Activated T-helper 1 cell treated with anti-CD3 and anti-CD28 coated beads, Interleukin-12 subunit alpha, Interleukin-12 subunit beta, Interleukin-2, Interleukin-4 antibody, amounts not matched to agents 30 ng/mL and 10 ng/mL and 1 ng/mL, durations not matched to agents 14 hours and 24 hours and 36 hours (primary cell): ENCODE measurements around the gene CRYL1. TPM values are rescaled to one million over a fixed set of nuclear protein-coding genes. Genes with fewer than 3 reads are reported as not detected.
A peak's percentile ranks its signal among the peaks of the same experiment; 100 is the strongest.

Source experiments
- DNase-seq: peaks from one replicate; pipeline ENCODE4 v3.0.0; 2021; ENCODE audit warnings: low spot score
- H3K27ac Mint-ChIP-seq: one replicate; pipeline ENCODE4 v1.8.0; 2021; ENCODE audit warnings: mild to moderate bottlenecking, mixed read lengths
- H3K27me3 Mint-ChIP-seq: one replicate; pipeline ENCODE4 v1.8.0; 2022; ENCODE audit warnings: mild to moderate bottlenecking, moderate library complexity, mixed read lengths; ENCODE audit not compliant: insufficient read depth
- H3K36me3 Mint-ChIP-seq: one replicate; pipeline ENCODE4 v1.8.0; 2021; ENCODE audit warnings: low read depth, mixed read lengths
- H3K4me1 Mint-ChIP-seq: one replicate; pipeline ENCODE4 v1.8.0; 2021; ENCODE audit warnings: low read depth, mixed read lengths
- H3K4me3 Mint-ChIP-seq: one replicate; pipeline ENCODE4 v1.8.0; 2021; ENCODE audit warnings: mild to moderate bottlenecking, moderate library complexity, mixed read lengths
- H3K9me3 Mint-ChIP-seq: one replicate; pipeline ENCODE4 v1.8.0; 2021; ENCODE audit warnings: mixed read lengths
- intact Hi-C: fragments of 100-400 bp; cut with micrococcal nuclease; formaldehyde crosslinking; loops from one replicate; pipeline ENCODE4 v1.15.1; 2024
- total RNA-seq: library from RNA; stranded (reverse); gene quantifications from 2 replicates; pipeline ENCODE4 v1.2.3, GENCODE V29; 2022

Gene CRYL1
- total RNA-seq, 1 donor from 2014 or later, result 5.6 TPM

- Mint-ChIP-seq H3K4me3 (no peak overlapping the region), H3K36me3 (no peaks in the 10 kb centered on the region), H3K27me3 (peaks cover 32% of the 10 kb centered on the region), H3K27ac (no peak overlapping the region), H3K4me1 (no peaks in the 10 kb centered on the region), H3K9me3 (no peaks in the 10 kb centered on the region)
- DNase-seq, result no peak
- intact Hi-C loops, result no loop called here
Observed at GRCh38 chr13:20375871-20376270, 149.8 kb downstream of the CRYL1 start.

DNA sequence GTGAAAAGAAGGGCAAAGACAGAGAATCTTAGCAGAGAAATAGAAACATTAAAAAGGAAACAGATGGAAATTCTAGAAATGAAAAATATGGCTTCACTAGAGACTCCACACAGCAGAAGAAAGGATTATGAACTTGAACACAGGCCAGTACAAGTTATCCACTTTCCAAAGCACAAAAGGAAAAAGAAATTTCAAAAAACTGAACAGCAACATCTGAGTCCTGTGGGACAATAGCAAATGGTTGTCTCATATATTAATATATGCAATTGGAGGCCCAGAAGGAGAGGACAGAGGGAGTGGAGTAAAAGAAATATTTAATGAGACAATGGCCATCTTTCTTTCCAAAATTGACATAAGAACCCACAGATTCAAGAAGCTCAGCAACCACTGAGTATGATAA lies 151.8 kb downstream of the CRYL1 start:
- no peak for DNase-seq
- Mint-ChIP-seq H3K9me3 (peaks cover 3% of the 10 kb centered on the region), H3K27ac (no peak overlapping the region), H3K27me3 (peaks cover 30% of the 10 kb centered on the region), H3K4me3 (no peak overlapping the region), H3K4me1 (no peaks in the 10 kb centered on the region), H3K36me3 (no peaks in the 10 kb centered on the region)
- intact Hi-C loops, result no loop called here

GRCh38 chr13:20371825-20372224 lies 153.8 kb downstream of the CRYL1 start:
- H3K27me3 Mint-ChIP-seq, result peaks cover 36% of the 10 kb centered on the region
- H3K9me3 Mint-ChIP-seq, result peaks cover 3% of the 10 kb centered on the region
- H3K27ac Mint-ChIP-seq, result no peak overlapping the region
- intact Hi-C loops, result no loop called here
- H3K4me3 Mint-ChIP-seq, result no peak overlapping the region
- no peaks in the 10 kb centered on the region for H3K4me1 Mint-ChIP-seq
- H3K36me3 Mint-ChIP-seq, result no peaks in the 10 kb centered on the region
- DNase-seq, result no peak

- Mint-ChIP-seq H3K9me3 (peaks cover 3% of the 10 kb centered on the region), H3K36me3 (no peaks in the 10 kb centered on the region), H3K4me3 (no peak overlapping the region), H3K4me1 (no peaks in the 10 kb centered on the region), H3K27ac (no peak overlapping the region), H3K27me3 (peaks cover 36% of the 10 kb centered on the region)
- no peak for DNase-seq
- intact Hi-C loops, result no loop called here
Observed at GRCh38 chr13:20370815-20371421, 154.7 kb downstream of the CRYL1 start.

- Mint-ChIP-seq H3K4me1 (no peaks in the 10 kb centered on the region), H3K27me3 (peaks cover 28% of the 10 kb centered on the region), H3K9me3 (peaks cover 3% of the 10 kb centered on the region), H3K36me3 (no peaks in the 10 kb centered on the region), H3K4me3 (no peak overlapping the region), H3K27ac (no peak overlapping the region)
- DNase-seq, result no peak
- intact Hi-C loops, result no loop called here
Observed at GRCh38 chr13:20369886-20370361, 155.7 kb downstream of the CRYL1 start.

DNA sequence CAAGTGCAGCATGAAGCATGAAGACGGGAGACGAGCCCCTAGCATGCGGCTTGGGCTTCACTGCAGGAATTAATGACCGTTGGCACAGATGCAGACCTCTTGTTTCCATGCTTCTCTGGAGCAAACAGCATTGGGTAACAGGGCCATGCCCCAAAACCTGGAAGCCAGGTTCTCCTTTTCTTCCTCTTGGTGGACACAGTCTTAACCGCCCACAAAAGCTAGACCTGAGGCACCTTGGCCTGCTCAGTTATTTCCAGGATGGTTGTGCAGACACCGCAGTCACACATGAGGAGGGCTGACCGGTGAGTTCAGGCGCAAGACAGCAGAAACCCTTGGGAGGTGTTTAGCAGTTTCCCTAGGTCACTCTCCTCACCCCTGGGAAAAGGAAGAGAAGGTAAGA lies 159.6 kb downstream of the CRYL1 start:
- intact Hi-C loops, result no loop called here
- Mint-ChIP-seq H3K27ac (no peak overlapping the region), H3K27me3 (peaks cover 12% of the 10 kb centered on the region), H3K36me3 (no peaks in the 10 kb centered on the region), H3K4me1 (peaks cover 6% of the 10 kb centered on the region), H3K9me3 (peaks cover 3% of the 10 kb centered on the region), H3K4me3 (no peak overlapping the region)
- DNase-seq, result no peak

DNA sequence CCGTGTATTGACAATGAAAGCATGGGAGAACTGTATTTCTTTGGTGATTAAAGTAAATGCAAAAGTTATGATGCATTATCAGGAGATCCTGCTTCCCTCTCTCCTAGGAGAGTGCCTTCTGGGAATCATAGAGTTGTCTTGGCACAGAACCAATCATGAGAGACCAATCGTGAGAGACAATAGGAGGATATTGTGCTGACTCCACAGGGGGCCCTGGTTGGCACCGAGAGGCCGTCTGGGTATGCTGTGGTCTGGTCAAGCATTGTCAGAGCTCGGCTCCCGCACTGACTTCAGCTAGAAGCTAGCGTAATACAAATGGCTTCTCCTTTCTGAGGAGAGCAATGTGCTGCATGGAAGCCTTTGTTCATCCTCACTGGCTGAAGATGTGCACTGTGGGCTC lies 162.1 kb downstream of the CRYL1 start:
- Mint-ChIP-seq H3K4me1 (peaks cover 14% of the 10 kb centered on the region), H3K27ac (no peak overlapping the region), H3K27me3 (peaks cover 10% of the 10 kb centered on the region), H3K9me3 (no peaks in the 10 kb centered on the region), H3K36me3 (no peaks in the 10 kb centered on the region), H3K4me3 (no peak overlapping the region)
- intact Hi-C loops, result no loop called here
- no peak for DNase-seq

GRCh38 chr13:20363172-20363571 lies 162.5 kb downstream of the CRYL1 start:
- intact Hi-C loops, result no loop called here
- DNase-seq, result no peak
- H3K27me3 Mint-ChIP-seq, result peaks cover 6% of the 10 kb centered on the region
- H3K4me3 Mint-ChIP-seq, result no peak overlapping the region
- no peaks in the 10 kb centered on the region for H3K9me3 Mint-ChIP-seq
- peaks cover 14% of the 10 kb centered on the region for H3K4me1 Mint-ChIP-seq
- no peaks in the 10 kb centered on the region for H3K36me3 Mint-ChIP-seq
- H3K27ac Mint-ChIP-seq, result no peak overlapping the region

DNA sequence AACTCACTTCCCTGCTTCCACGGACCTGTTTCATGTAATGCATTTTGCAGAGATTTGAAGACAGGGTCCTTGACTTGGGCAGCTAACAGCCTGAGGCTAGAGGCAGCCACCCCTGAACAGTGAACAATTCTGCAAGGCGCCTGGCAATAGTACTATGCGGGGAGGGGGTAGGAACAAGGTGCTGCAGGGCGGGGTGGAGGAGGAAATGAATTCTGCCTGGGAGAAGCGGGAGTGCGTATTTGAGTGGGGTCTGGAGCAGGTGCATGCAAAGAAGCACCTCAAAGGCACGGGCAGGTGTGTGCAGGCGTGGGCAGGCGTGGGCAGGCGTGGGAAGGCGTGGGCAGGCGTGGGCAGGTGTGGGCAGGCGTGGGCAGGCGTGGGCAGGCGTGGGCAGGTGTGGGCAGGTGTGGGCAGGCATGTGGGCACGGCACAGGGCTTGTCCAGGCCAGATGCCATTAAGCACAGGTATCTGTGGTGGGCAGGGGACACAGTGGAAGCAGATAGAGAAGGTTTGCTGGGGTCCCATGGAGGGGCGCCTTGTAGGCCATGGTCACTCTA lies 163.1 kb downstream of the CRYL1 start:
- H3K4me3 Mint-ChIP-seq, result no peak overlapping the region
- H3K27me3 Mint-ChIP-seq, result peaks cover 4% of the 10 kb centered on the region
- no peak for DNase-seq
- intact Hi-C loops, result no loop called here
- peaks cover 14% of the 10 kb centered on the region for H3K4me1 Mint-ChIP-seq
- no peaks in the 10 kb centered on the region for H3K36me3 Mint-ChIP-seq
- peak overlapping the region; percentile 40 for H3K27ac Mint-ChIP-seq
- no peaks in the 10 kb centered on the region for H3K9me3 Mint-ChIP-seq

GRCh38 chr13:20360835-20361412 lies 164.7 kb downstream of the CRYL1 start:
- Mint-ChIP-seq H3K9me3 (no peaks in the 10 kb centered on the region), H3K4me3 (no peak overlapping the region), H3K36me3 (no peaks in the 10 kb centered on the region), H3K27me3 (peaks cover 4% of the 10 kb centered on the region), H3K27ac (no peak overlapping the region), H3K4me1 (peaks cover 14% of the 10 kb centered on the region)
- no peak for DNase-seq
- intact Hi-C loops, result no loop called here

DNA sequence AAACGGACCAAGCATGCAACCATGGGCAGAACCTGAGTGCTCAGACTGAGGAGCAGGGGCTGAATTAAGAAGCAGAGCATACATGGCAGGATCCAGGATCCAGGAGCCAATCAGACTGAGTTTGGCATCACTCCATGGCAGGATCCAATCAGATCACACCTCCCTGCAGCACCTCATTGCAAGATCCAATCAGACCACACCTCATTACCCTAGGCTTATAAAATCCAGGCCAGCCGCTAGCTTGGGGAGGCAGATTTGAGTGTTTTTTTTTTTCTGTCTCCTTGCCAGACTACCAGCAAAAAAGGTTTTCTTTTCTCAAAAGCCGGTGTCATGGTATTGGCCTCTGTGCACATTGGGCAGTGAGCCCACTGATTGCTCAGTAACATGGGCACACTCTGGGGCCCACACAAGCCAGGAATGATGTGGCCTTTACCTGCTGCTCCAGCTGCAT lies 165.6 kb downstream of the CRYL1 start:
- Mint-ChIP-seq H3K27ac (no peak overlapping the region), H3K9me3 (no peaks in the 10 kb centered on the region), H3K4me3 (no peak overlapping the region), H3K27me3 (peaks cover 4% of the 10 kb centered on the region), H3K36me3 (no peaks in the 10 kb centered on the region), H3K4me1 (peaks cover 14% of the 10 kb centered on the region)
- no peak for DNase-seq
- intact Hi-C loops, result no loop called here

DNA sequence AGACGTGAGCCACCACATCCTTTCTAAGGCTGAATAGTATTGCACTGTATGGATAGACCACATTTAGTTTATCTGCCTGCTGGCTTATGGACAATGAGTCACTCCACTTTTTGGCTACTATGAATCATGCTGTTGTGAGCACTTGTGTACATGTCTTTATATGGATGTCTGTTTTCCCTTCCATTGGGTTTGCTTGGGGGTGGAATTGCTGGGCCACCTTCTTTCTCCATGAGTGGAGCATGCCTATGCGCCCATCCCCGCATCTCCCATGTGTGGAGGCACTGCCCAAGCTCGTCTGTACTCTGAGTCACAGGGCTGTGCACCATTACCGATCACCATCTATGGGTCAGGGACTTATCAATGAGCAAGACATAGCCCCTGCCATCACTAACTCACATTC lies 166.3 kb downstream of the CRYL1 start:
- intact Hi-C loops, result loop anchor here (1.0 kb wide), 1 partner anchor 60 kb away; no protein-coding TSS in a partner anchor
- peaks cover 14% of the 10 kb centered on the region for H3K4me1 Mint-ChIP-seq
- no peak for DNase-seq
- H3K9me3 Mint-ChIP-seq, result no peaks in the 10 kb centered on the region
- no peak overlapping the region for H3K4me3 Mint-ChIP-seq
- H3K27ac Mint-ChIP-seq, result no peak overlapping the region
- H3K27me3 Mint-ChIP-seq, result no peaks in the 10 kb centered on the region
- no peaks in the 10 kb centered on the region for H3K36me3 Mint-ChIP-seq

DNA sequence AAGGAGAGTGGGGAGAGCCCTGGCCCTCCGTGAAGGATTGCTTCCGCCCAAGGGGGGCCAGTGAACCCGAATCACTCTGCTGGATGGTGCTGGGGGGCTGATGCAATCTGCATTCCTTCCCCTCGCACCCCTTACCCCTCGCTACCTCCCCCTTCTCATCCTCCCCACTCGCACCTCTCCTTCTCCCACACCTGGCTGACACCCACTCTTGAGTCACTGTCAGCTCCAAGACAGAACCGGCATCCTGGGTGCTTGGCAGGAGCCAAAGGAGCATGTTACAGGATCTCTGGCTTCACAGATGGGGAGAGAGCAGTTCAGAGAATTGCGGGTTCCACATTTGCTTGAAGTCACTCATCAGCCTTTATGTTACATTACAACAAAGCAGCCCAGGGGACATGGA lies 167.6 kb downstream of the CRYL1 start:
- no peak overlapping the region for H3K27ac Mint-ChIP-seq
- DNase-seq, result no peak
- intact Hi-C loops, result no loop called here
- H3K9me3 Mint-ChIP-seq, result no peaks in the 10 kb centered on the region
- H3K4me1 Mint-ChIP-seq, result peaks cover 16% of the 10 kb centered on the region
- no peak overlapping the region for H3K4me3 Mint-ChIP-seq
- no peaks in the 10 kb centered on the region for H3K27me3 Mint-ChIP-seq
- no peaks in the 10 kb centered on the region for H3K36me3 Mint-ChIP-seq
